Neuronal stem cell (in vitro differentiated cells): ENCODE measurements around the gene PADI6.

Source experiments
- DNase-seq: peaks from one replicate; pipeline ENCODE4 v3.0.0-alpha.2; 2013; ENCODE audit warnings: low spot score
- H2AFZ ChIP-seq: one replicate; pipeline ENCODE4 v1.6.1; 2013; ENCODE audit warnings: mild to moderate bottlenecking, low read length, inconsistent platforms
- H2AK5ac ChIP-seq: 2 replicates; pipeline ENCODE4 v1.6.1; 2013; ENCODE audit warnings: low read depth, mild to moderate bottlenecking, inconsistent platforms, low read length, moderate library complexity, mixed read lengths
- H2BK120ac ChIP-seq: 2 replicates; pipeline ENCODE4 v1.6.1; 2013; ENCODE audit warnings: low read depth, mild to moderate bottlenecking, inconsistent platforms, low read length, moderate library complexity, mixed read lengths
- H2BK12ac ChIP-seq: one replicate; pipeline ENCODE4 v1.6.1; 2013; ENCODE audit warnings: low read length, inconsistent platforms
- H2BK15ac ChIP-seq: 2 replicates; pipeline ENCODE4 v1.6.1; 2013; ENCODE audit warnings: mild to moderate bottlenecking, low read length, inconsistent platforms, mixed read lengths
- H2BK5ac ChIP-seq: one replicate; pipeline ENCODE4 v1.6.1; 2013; ENCODE audit warnings: inconsistent platforms, mild to moderate bottlenecking, low read length, moderate library complexity
- H3K14ac ChIP-seq: one replicate; pipeline ENCODE4 v1.6.1; 2013; ENCODE audit warnings: low read length, inconsistent platforms
- H3K18ac ChIP-seq: 2 replicates; pipeline ENCODE4 v1.6.1; 2013; ENCODE audit warnings: low read length, inconsistent platforms
- H3K23ac ChIP-seq: 2 replicates; pipeline ENCODE4 v1.6.1; 2013; ENCODE audit warnings: low read depth, mild to moderate bottlenecking, mixed read lengths, low read length, inconsistent platforms; ENCODE audit not compliant: poor library complexity
- H3K27ac ChIP-seq: replicated peaks from 3 replicates; pipeline ENCODE4 v1.5.1; 2013; ENCODE audit warnings: low read length, inconsistent platforms
- H3K27me3 ChIP-seq, 3 experiments: 2 replicates each; pipeline ENCODE4 v1.6.1; 2013; ENCODE audit warnings: low read length in 3 of 3, mild to moderate bottlenecking in 2 of 3, inconsistent platforms in 1 of 3, low read depth in 1 of 3, mixed read lengths in 1 of 3, moderate library complexity in 1 of 3; ENCODE audit not compliant: control insufficient read depth in 3 of 3, insufficient read depth in 3 of 3
- H3K36me3 ChIP-seq, 2 donors: replicated peaks in 1 of 2; 2 replicates each; pipeline ENCODE4 v1.6.1; 2013; ENCODE audit warnings: low read length in 2 of 2; ENCODE audit not compliant: control insufficient read depth in 2 of 2, insufficient read depth in 2 of 2
- H3K4ac ChIP-seq: 2 replicates; pipeline ENCODE4 v1.6.1; 2013; ENCODE audit warnings: inconsistent platforms, mild to moderate bottlenecking, low read length, moderate library complexity
- H3K4me1 ChIP-seq, 2 donors: 1 replicate in 1 of 2; 2 replicates in 1 of 2; pipeline ENCODE4 v1.6.1; 2013; ENCODE audit warnings: low read length in 2 of 2, low read depth in 1 of 2; ENCODE audit not compliant: control insufficient read depth in 2 of 2, insufficient read depth in 1 of 2
- H3K4me2 ChIP-seq: one replicate; pipeline ENCODE4 v1.6.1; 2013; ENCODE audit warnings: mild to moderate bottlenecking, low read length, inconsistent platforms; ENCODE audit not compliant: insufficient read depth, poor library complexity, severe bottlenecking
- H3K4me3 ChIP-seq, 2 donors: 2 replicates each; pipeline ENCODE4 v1.5.1; 2013; ENCODE audit warnings: low read length in 2 of 2, mild to moderate bottlenecking in 2 of 2, inconsistent platforms in 1 of 2, moderate library complexity in 1 of 2
- H3K79me1 ChIP-seq: one replicate; pipeline ENCODE4 v1.6.1; 2013; ENCODE audit warnings: low read depth, mild to moderate bottlenecking, inconsistent platforms, low read length, moderate library complexity
- H3K9ac ChIP-seq: one replicate; pipeline ENCODE4 v1.6.1; 2013; ENCODE audit warnings: mild to moderate bottlenecking, low read depth, low read length, inconsistent platforms; ENCODE audit not compliant: poor library complexity
- H3K9me3 ChIP-seq, 2 donors: replicated peaks in 1 of 2; 2 replicates each; pipeline versions ENCODE3 to v1.6.1; 2013; ENCODE audit warnings: low read length in 2 of 2, mild to moderate bottlenecking in 2 of 2, inconsistent platforms in 1 of 2, low read depth in 1 of 2, mixed read lengths in 1 of 2, moderate library complexity in 1 of 2; ENCODE audit not compliant: control insufficient read depth in 2 of 2, insufficient read depth in 1 of 2
- H4K8ac ChIP-seq: one replicate; pipeline ENCODE4 v1.6.1; 2013; ENCODE audit warnings: low read depth, mild to moderate bottlenecking, inconsistent platforms, low read length, moderate library complexity
- H4K91ac ChIP-seq: one replicate; pipeline ENCODE4 v1.6.1; 2013; ENCODE audit warnings: low read length, low read depth, mild to moderate bottlenecking, inconsistent platforms; ENCODE audit not compliant: poor library complexity
- WGBS, 2 donors: extraction: QIAGEN DNeasy Blood & Tissue Kit; methylation state at CpG; one replicate each; pipeline ENCODE4 v1.1.7; 2013; ENCODE audit warnings: missing lambda C conversion rate in 2 of 2, mixed read lengths in 1 of 2; ENCODE audit not compliant: insufficient read length in 2 of 2, insufficient replicate concordance in 1 of 2; ENCODE audit errors: extremely low coverage in 2 of 2; 5-methylcytosine and 5-hydroxymethylcytosine counted together

The PADI6 gene

DNA sequence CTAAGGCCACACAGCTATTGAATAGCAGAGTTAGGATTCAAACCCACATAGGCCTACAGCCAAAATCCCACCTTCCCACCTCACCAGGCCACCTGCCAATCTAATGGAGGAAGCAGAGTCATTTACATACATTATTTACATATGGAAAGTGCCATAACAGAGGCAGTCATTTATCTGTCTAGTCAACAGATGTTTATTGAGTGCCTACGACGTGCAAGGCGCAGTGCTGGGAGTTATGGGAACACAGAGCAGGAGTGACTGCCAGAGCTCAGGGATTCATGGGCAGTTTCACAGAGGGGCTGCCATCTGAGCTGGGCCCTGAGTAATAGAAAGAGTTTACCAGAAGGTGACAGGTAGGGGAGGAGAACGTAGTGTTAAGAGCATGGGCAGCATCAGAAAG lies 10.3 kb upstream of the PADI6 start:
- H3K4me3 ChIP-seq, result no peak overlapping the region
- H3K18ac ChIP-seq, result no peak overlapping the region
- no peak overlapping the region for H3K23ac ChIP-seq
- DNase-seq, result no peak
- no peak overlapping the region for H3K27ac ChIP-seq
- peaks cover 0 to 1% of the 10 kb centered on the region in 2 donors for H3K4me1 ChIP-seq
- H2BK5ac ChIP-seq, result no peak overlapping the region
- no peak overlapping the region for H4K8ac ChIP-seq
- H2BK15ac ChIP-seq, result no peak overlapping the region
- no peak overlapping the region for H2BK120ac ChIP-seq
- no peak overlapping the region for H4K91ac ChIP-seq
- no peak overlapping the region for H3K4ac ChIP-seq
- H3K36me3 ChIP-seq, result no peaks in the 10 kb centered on the region
- H3K14ac ChIP-seq, result no peak overlapping the region
- H2AK5ac ChIP-seq, result no peak overlapping the region
- no peak overlapping the region for H2AFZ ChIP-seq
- H3K9ac ChIP-seq, result no peak overlapping the region
- no CpG with 5 or more reads among the region's 4 CpGs for WGBS, 2 donors
- H3K4me2 ChIP-seq, result no peak overlapping the region
- H3K27me3 ChIP-seq, result peaks cover 0 to 11% (median 0%) of the 10 kb centered on the region in 3 experiments
- H2BK12ac ChIP-seq, result no peak overlapping the region
- H3K79me1 ChIP-seq, result no peaks in the 10 kb centered on the region
- peaks cover 0 to 4% of the 10 kb centered on the region in 2 donors for H3K9me3 ChIP-seq

DNA sequence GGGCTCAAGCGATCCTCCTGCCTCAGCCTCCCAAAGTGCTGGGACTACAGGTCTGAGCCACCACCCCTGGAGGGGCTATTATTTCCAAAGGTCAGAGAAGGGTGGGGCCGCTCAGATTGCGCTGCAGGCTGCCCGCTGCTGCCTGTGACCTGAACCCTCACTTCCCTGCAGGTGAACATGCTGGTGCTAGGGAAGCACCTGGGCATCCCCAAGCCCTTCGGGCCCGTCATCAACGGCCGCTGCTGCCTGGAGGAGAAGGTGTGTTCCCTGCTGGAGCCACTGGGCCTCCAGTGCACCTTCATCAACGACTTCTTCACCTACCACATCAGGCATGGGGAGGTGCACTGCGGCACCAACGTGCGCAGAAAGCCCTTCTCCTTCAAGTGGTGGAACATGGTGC lies 8.6 kb upstream of the PADI6 start:
- Histone ChIP-seq H3K4me1 (peaks cover 0 to 1% of the 10 kb centered on the region in 2 donors), H4K8ac (no peak overlapping the region), H3K9ac (peak overlapping the region; percentile 45), H2AFZ (no peak overlapping the region), H3K9me3 (peaks cover 0 to 4% of the 10 kb centered on the region in 2 donors), H3K27me3 (peaks cover 0 to 24% (median 0%) of the 10 kb centered on the region in 3 experiments), H3K23ac (peak overlapping the region; percentile 68), H3K36me3 (no peaks in the 10 kb centered on the region), H3K27ac (no peak overlapping the region), H3K4me2 (no peak overlapping the region), H3K4me3 (no peak overlapping the region), H4K91ac (no peak overlapping the region), H3K4ac (peak overlapping the region; percentile 85), H2BK120ac (no peak overlapping the region), H2BK5ac (no peak overlapping the region), H3K18ac (no peak overlapping the region), H3K79me1 (no peaks in the 10 kb centered on the region), H2AK5ac (no peak overlapping the region), H3K14ac (no peak overlapping the region), H2BK15ac (peak overlapping the region; percentile 6), H2BK12ac (no peak overlapping the region)
- DNase-seq, result no peak
- WGBS, 2 donors, result no CpG with 5 or more reads among the region's 12 CpGs

DNA sequence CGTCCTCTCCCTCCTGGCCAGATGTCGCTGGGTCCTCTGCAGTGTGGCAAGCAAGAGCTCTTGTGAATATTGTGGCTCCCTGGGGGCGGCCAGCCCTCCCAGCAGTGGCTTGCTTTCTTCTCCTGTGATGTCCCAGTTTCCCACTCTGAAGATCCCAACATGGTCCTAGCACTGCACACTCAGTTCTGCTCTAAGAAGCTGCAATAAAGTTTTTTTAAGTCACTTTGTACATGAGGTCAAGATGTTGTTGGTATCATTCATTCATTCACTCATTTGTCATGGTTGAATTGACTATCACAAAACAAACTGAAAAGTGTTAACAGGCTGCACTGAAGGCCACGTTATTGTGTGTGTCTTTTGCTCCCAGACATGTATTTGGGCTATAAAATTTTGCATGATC lies 8.2 kb upstream of the PADI6 start:
- Histone ChIP-seq H3K4me2 (no peak overlapping the region), H4K8ac (no peak overlapping the region), H3K27me3 (peaks cover 0 to 27% (median 0%) of the 10 kb centered on the region in 3 experiments), H2BK5ac (no peak overlapping the region), H3K4me3 (no peak overlapping the region), H4K91ac (no peak overlapping the region), H2BK12ac (no peak overlapping the region), H2BK120ac (no peak overlapping the region), H3K9ac (no peak overlapping the region), H2BK15ac (no peak overlapping the region), H2AFZ (no peak overlapping the region), H2AK5ac (no peak overlapping the region), H3K4ac (no peak overlapping the region), H3K9me3 (peaks cover 0 to 4% of the 10 kb centered on the region in 2 donors), H3K79me1 (no peaks in the 10 kb centered on the region), H3K14ac (no peak overlapping the region), H3K36me3 (no peaks in the 10 kb centered on the region), H3K4me1 (peaks cover 0 to 1% of the 10 kb centered on the region in 2 donors), H3K23ac (no peak overlapping the region), H3K18ac (no peak overlapping the region), H3K27ac (no peak overlapping the region)
- DNase-seq, result no peak
- no CpG with 5 or more reads among the region's 4 CpGs for WGBS, 2 donors

DNA sequence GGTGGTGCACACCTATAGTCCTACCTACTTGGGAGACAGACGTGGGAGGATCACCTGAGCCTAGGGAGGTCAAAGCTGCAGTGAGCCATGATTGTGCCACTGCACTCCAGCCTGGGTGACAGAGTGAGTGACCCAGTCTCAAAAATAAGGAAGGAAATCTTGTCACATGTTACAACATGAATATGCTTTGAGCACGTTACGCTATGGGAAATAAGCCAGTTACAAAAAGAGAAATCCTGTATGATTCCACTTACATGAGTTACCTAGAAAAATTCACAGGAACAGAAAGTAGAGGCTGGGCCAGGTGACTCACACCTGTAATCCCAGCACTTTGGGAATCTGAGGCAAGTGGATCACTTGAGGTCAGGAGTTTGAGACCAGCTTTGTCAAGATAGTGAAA lies 6.7 kb upstream of the PADI6 start:
- H3K14ac ChIP-seq, result no peak overlapping the region
- no peak overlapping the region for H2BK120ac ChIP-seq
- H2BK5ac ChIP-seq, result no peak overlapping the region
- no peak overlapping the region for H2AFZ ChIP-seq
- no peak overlapping the region for H2BK12ac ChIP-seq
- no peak overlapping the region for H3K27ac ChIP-seq
- WGBS, 2 donors, result no CpG with 5 or more reads among the region's 3 CpGs
- no peaks in the 10 kb centered on the region for H3K4me1 ChIP-seq
- H3K4me2 ChIP-seq, result no peak overlapping the region
- no peaks in the 10 kb centered on the region for H3K36me3 ChIP-seq
- H4K91ac ChIP-seq, result no peak overlapping the region
- H3K9ac ChIP-seq, result no peak overlapping the region
- peaks cover 0 to 37% (median 0%) of the 10 kb centered on the region in 3 experiments for H3K27me3 ChIP-seq
- no peak overlapping the region for H3K4ac ChIP-seq
- H4K8ac ChIP-seq, result no peak overlapping the region
- H3K18ac ChIP-seq, result no peak overlapping the region
- peaks cover 0 to 4% of the 10 kb centered on the region in 2 donors for H3K9me3 ChIP-seq
- no peak overlapping the region for H2BK15ac ChIP-seq
- DNase-seq, result no peak
- H3K4me3 ChIP-seq, result no peak overlapping the region
- no peak overlapping the region for H2AK5ac ChIP-seq
- H3K79me1 ChIP-seq, result no peaks in the 10 kb centered on the region
- H3K23ac ChIP-seq, result no peak overlapping the region
